ENCODE results near the gene KIAA1217.

KIAA1217 gene

GRCh38 chr10:24552346-24553016, 343.5 kb downstream of the KIAA1217 start:
- H3K4me1 ChIP-seq (ENCODE audit: control insufficient read depth, insufficient read depth, low read length, unreplicated experiment), result peaks cover 5% of the 10 kb centered on the region
- no peak overlapping the region for H3K27ac ChIP-seq (ENCODE audit: low read depth, low read length)
- no peak overlapping the region for H3K4me3 ChIP-seq (ENCODE audit: low read depth, low read length)
- H3K27me3 ChIP-seq (ENCODE audit: insufficient read depth, low read length), result peaks cover 21% of the 10 kb centered on the region
- H3K79me2 ChIP-seq (ENCODE audit: control insufficient read depth, insufficient read depth, low read length, unreplicated experiment), result no peaks in the 10 kb centered on the region
- H2AFZ ChIP-seq (ENCODE audit: low read length, unreplicated experiment), result no peak overlapping the region
- H3K36me3 ChIP-seq (ENCODE audit: insufficient read depth, low read length), result no peaks in the 10 kb centered on the region

GRCh38 chr10:24553051-24553612, 344.2 kb downstream of the KIAA1217 start:
- Histone ChIP-seq H3K27me3 (ENCODE audit: insufficient read depth, low read length) (peaks cover 21% of the 10 kb centered on the region), H3K4me3 (ENCODE audit: low read depth, low read length) (no peak overlapping the region), H3K4me1 (ENCODE audit: control insufficient read depth, insufficient read depth, low read length, unreplicated experiment) (peaks cover 5% of the 10 kb centered on the region), H3K27ac (ENCODE audit: low read depth, low read length) (no peak overlapping the region), H3K36me3 (ENCODE audit: insufficient read depth, low read length) (no peaks in the 10 kb centered on the region), H3K79me2 (ENCODE audit: control insufficient read depth, insufficient read depth, low read length, unreplicated experiment) (no peaks in the 10 kb centered on the region), H2AFZ (ENCODE audit: low read length, unreplicated experiment) (no peak overlapping the region)

GRCh38 chr10:24554036-24554435, 345.1 kb downstream of the KIAA1217 start:
- no peaks in the 10 kb centered on the region for H3K36me3 ChIP-seq (ENCODE audit: insufficient read depth, low read length)
- H3K4me3 ChIP-seq (ENCODE audit: low read depth, low read length), result no peak overlapping the region
- no peak overlapping the region for H2AFZ ChIP-seq (ENCODE audit: low read length, unreplicated experiment)
- H3K27me3 ChIP-seq (ENCODE audit: insufficient read depth, low read length), result peaks cover 27% of the 10 kb centered on the region
- H3K4me1 ChIP-seq (ENCODE audit: control insufficient read depth, insufficient read depth, low read length, unreplicated experiment), result peaks cover 5% of the 10 kb centered on the region
- no peak overlapping the region for H3K27ac ChIP-seq (ENCODE audit: low read depth, low read length)
- H3K79me2 ChIP-seq (ENCODE audit: control insufficient read depth, insufficient read depth, low read length, unreplicated experiment), result no peaks in the 10 kb centered on the region

GRCh38 chr10:24556126-24556749, 347.3 kb downstream of the KIAA1217 start:
- peaks cover 31% of the 10 kb centered on the region for H3K27me3 ChIP-seq (ENCODE audit: insufficient read depth, low read length)
- peaks cover 5% of the 10 kb centered on the region for H3K4me1 ChIP-seq (ENCODE audit: control insufficient read depth, insufficient read depth, low read length, unreplicated experiment)
- H3K4me3 ChIP-seq (ENCODE audit: low read depth, low read length), result no peak overlapping the region
- H2AFZ ChIP-seq (ENCODE audit: low read length, unreplicated experiment), result no peak overlapping the region
- no peaks in the 10 kb centered on the region for H3K79me2 ChIP-seq (ENCODE audit: control insufficient read depth, insufficient read depth, low read length, unreplicated experiment)
- no peaks in the 10 kb centered on the region for H3K36me3 ChIP-seq (ENCODE audit: insufficient read depth, low read length)
- no peak overlapping the region for H3K27ac ChIP-seq (ENCODE audit: low read depth, low read length)

GRCh38 chr10:24556750-24557742, 348.1 kb downstream of the KIAA1217 start:
- H3K4me3 ChIP-seq (ENCODE audit: low read depth, low read length), result no peak overlapping the region
- H3K36me3 ChIP-seq (ENCODE audit: insufficient read depth, low read length), result no peaks in the 10 kb centered on the region
- H3K27me3 ChIP-seq (ENCODE audit: insufficient read depth, low read length), result peaks cover 29% of the 10 kb centered on the region
- H3K79me2 ChIP-seq (ENCODE audit: control insufficient read depth, insufficient read depth, low read length, unreplicated experiment), result no peaks in the 10 kb centered on the region
- peaks cover 5% of the 10 kb centered on the region for H3K4me1 ChIP-seq (ENCODE audit: control insufficient read depth, insufficient read depth, low read length, unreplicated experiment)
- H2AFZ ChIP-seq (ENCODE audit: low read length, unreplicated experiment), result no peak overlapping the region
- no peak overlapping the region for H3K27ac ChIP-seq (ENCODE audit: low read depth, low read length)

GRCh38 chr10:24561453-24561852, 352.5 kb downstream of the KIAA1217 start:
- peaks cover 5% of the 10 kb centered on the region for H3K4me1 ChIP-seq (ENCODE audit: control insufficient read depth, insufficient read depth, low read length, unreplicated experiment)
- H2AFZ ChIP-seq (ENCODE audit: low read length, unreplicated experiment), result no peak overlapping the region
- no peaks in the 10 kb centered on the region for H3K79me2 ChIP-seq (ENCODE audit: control insufficient read depth, insufficient read depth, low read length, unreplicated experiment)
- no peak overlapping the region for H3K27ac ChIP-seq (ENCODE audit: low read depth, low read length)
- H3K36me3 ChIP-seq (ENCODE audit: insufficient read depth, low read length), result no peaks in the 10 kb centered on the region
- H3K4me3 ChIP-seq (ENCODE audit: low read depth, low read length), result no peak overlapping the region
- peaks cover 15% of the 10 kb centered on the region; the same call in 1 of the 2 replicates for H3K27me3 ChIP-seq (ENCODE audit: insufficient read depth, low read length)

- Histone ChIP-seq H3K36me3 (ENCODE audit: insufficient read depth, low read length) (no peaks in the 10 kb centered on the region), H3K27me3 (ENCODE audit: insufficient read depth, low read length) (peaks cover 31% of the 10 kb centered on the region), H3K4me3 (ENCODE audit: low read depth, low read length) (no peak overlapping the region), H3K79me2 (ENCODE audit: control insufficient read depth, insufficient read depth, low read length, unreplicated experiment) (no peaks in the 10 kb centered on the region), H3K27ac (ENCODE audit: low read depth, low read length) (no peak overlapping the region), H3K4me1 (ENCODE audit: control insufficient read depth, insufficient read depth, low read length, unreplicated experiment) (no peaks in the 10 kb centered on the region), H2AFZ (ENCODE audit: low read length, unreplicated experiment) (no peak overlapping the region)
Observed at GRCh38 chr10:24568042-24568441, 359.1 kb downstream of the KIAA1217 start.

GRCh38 chr10:24569330-24569796, 360.4 kb downstream of the KIAA1217 start:
- Histone ChIP-seq H3K27ac (ENCODE audit: low read depth, low read length) (no peak overlapping the region), H2AFZ (ENCODE audit: low read length, unreplicated experiment) (no peak overlapping the region), H3K79me2 (ENCODE audit: control insufficient read depth, insufficient read depth, low read length, unreplicated experiment) (no peaks in the 10 kb centered on the region), H3K4me3 (ENCODE audit: low read depth, low read length) (no peak overlapping the region), H3K27me3 (ENCODE audit: insufficient read depth, low read length) (peaks cover 29% of the 10 kb centered on the region), H3K4me1 (ENCODE audit: control insufficient read depth, insufficient read depth, low read length, unreplicated experiment) (no peaks in the 10 kb centered on the region), H3K36me3 (ENCODE audit: insufficient read depth, low read length) (no peaks in the 10 kb centered on the region)

- Histone ChIP-seq H3K4me3 (ENCODE audit: low read depth, low read length) (no peak overlapping the region), H2AFZ (ENCODE audit: low read length, unreplicated experiment) (no peak overlapping the region), H3K4me1 (ENCODE audit: control insufficient read depth, insufficient read depth, low read length, unreplicated experiment) (no peaks in the 10 kb centered on the region), H3K27ac (ENCODE audit: low read depth, low read length) (no peak overlapping the region), H3K79me2 (ENCODE audit: control insufficient read depth, insufficient read depth, low read length, unreplicated experiment) (no peaks in the 10 kb centered on the region), H3K36me3 (ENCODE audit: insufficient read depth, low read length) (no peaks in the 10 kb centered on the region), H3K27me3 (ENCODE audit: insufficient read depth, low read length) (peaks cover 30% of the 10 kb centered on the region)
Observed at GRCh38 chr10:24569828-24570657, 361.1 kb downstream of the KIAA1217 start.
